Measurements from ENCODE around the gene IL21. TPM values are rescaled to one million over a fixed set of nuclear protein-coding genes. Genes with fewer than 3 reads are reported as not detected.

Gene IL21
- polyA plus RNA-seq, 1 of the 3 experiments (the other 2 are of a cell fraction), result not detected

GRCh38 chr4:122661176-122662160 lies 40.6 kb upstream of the IL21 start:
- no peak overlapping the region for H2AFZ ChIP-seq (ENCODE audit: low read depth)

GRCh38 chr4:122658818-122659295 lies 38.0 kb upstream of the IL21 start:
- no peaks in the 10 kb centered on the region for H3K27me3 ChIP-seq (ENCODE audit: insufficient read depth)
- H4K20me1 ChIP-seq (ENCODE audit: insufficient read depth), result no peaks in the 10 kb centered on the region
- no peak overlapping the region for H3K4me3 ChIP-seq (ENCODE audit: low read depth in 2 of 2, low read length in 1 of 2)
- no peak overlapping the region for H3K27ac ChIP-seq (ENCODE audit: low read depth in 2 of 2, low read length in 1 of 2)
- ChIA-PET POLR2A (no interaction called here), CTCF (interaction anchor here (0.6 to 1.9 kb wide), 2 partner anchors 58 to 1558 kb away, joined by 3 to 4 read pairs; no protein-coding TSS in a partner anchor)
- DNase-seq, result no peak
- no peak for TF ChIP-seq TAF1 (IDR thresholded peaks at IDR 0.05; ENCODE audit: borderline replicate concordance, low read depth, low read length)
- TF ChIP-seq MAX (IDR thresholded peaks at IDR 0.05; ENCODE audit: low read depth), result no peak
- TF ChIP-seq USF1 (IDR thresholded peaks at IDR 0.05; ENCODE audit: borderline replicate concordance, low read depth), result no peak
- no peak for TF ChIP-seq TEAD4 (IDR thresholded peaks at IDR 0.05; ENCODE audit: borderline replicate concordance, insufficient read depth)
- no peak for TF ChIP-seq EZH2phosphoT487 (IDR thresholded peaks at IDR 0.05; ENCODE audit: borderline replicate concordance, low read depth)
- no peak for TF ChIP-seq FOXJ3 (CRISPR knock-in tag; IDR thresholded peaks at IDR 0.05)
- TF ChIP-seq PBX3 (IDR thresholded peaks at IDR 0.05), result no peak
- TF ChIP-seq YY1 (IDR thresholded peaks at IDR 0.05; ENCODE audit: low read depth), result no peak
- TF ChIP-seq SIN3A (IDR thresholded peaks at IDR 0.05; ENCODE audit: borderline replicate concordance, low read depth, low read length), result no peak
- no peak for TF ChIP-seq GATA2 (CRISPR knock-in tag; IDR thresholded peaks at IDR 0.05)
- no peak for TF ChIP-seq IRF3 (IDR thresholded peaks at IDR 0.05; ENCODE audit: low read depth, low read length)
- no peak overlapping the region for H3K9ac ChIP-seq
- 10% methylated on average over 1 of the region's 1 CpG for WGBS (ENCODE audit: low lambda C conversion rate)
- H3K4me2 ChIP-seq, result no peak overlapping the region
- H3K9me3 ChIP-seq, result no peaks in the 10 kb centered on the region
- no peaks in the 10 kb centered on the region for H3K79me2 ChIP-seq (ENCODE audit: insufficient read depth)
- no peaks in the 10 kb centered on the region for H3K36me3 ChIP-seq (replicated peaks in 1 of 2; ENCODE audit: control insufficient read depth in 1 of 2, insufficient read depth in 2 of 2, low read length in 1 of 2)
- H3K9me2 ChIP-seq, result no peaks in the 10 kb centered on the region
- no peaks in the 10 kb centered on the region for H3F3A ChIP-seq (replicated peaks; ENCODE audit: insufficient read depth)
- H3K4me1 ChIP-seq (ENCODE audit: control insufficient read depth in 1 of 2, insufficient read depth in 2 of 2, low read depth in 1 of 2, low read length in 1 of 2), result no peaks in the 10 kb centered on the region
- no peak overlapping the region for H2AFZ ChIP-seq (ENCODE audit: low read depth)

More at GRCh38 chr4:122661176-122662160, 40.6 kb upstream of the IL21 start:
- Histone ChIP-seq H3K9ac (no peak overlapping the region), H3K9me3 (no peaks in the 10 kb centered on the region), H3K36me3 (replicated peaks in 1 of 2; ENCODE audit: control insufficient read depth in 1 of 2, insufficient read depth in 2 of 2, low read length in 1 of 2) (no peaks in the 10 kb centered on the region), H3K4me1 (ENCODE audit: control insufficient read depth in 1 of 2, insufficient read depth in 2 of 2, low read depth in 1 of 2, low read length in 1 of 2) (peaks cover 0 to 10% of the 10 kb centered on the region in 2 experiments; a peak in 2 of 4 replicates), H3K9me2 (no peaks in the 10 kb centered on the region), H3K27ac (ENCODE audit: low read depth in 2 of 2, low read length in 1 of 2) (no peak overlapping the region), H3F3A (replicated peaks; ENCODE audit: insufficient read depth) (peaks cover 10% of the 10 kb centered on the region), H3K4me2 (no peak overlapping the region), H3K4me3 (ENCODE audit: low read depth in 2 of 2, low read length in 1 of 2) (no peak overlapping the region), H4K20me1 (ENCODE audit: insufficient read depth) (no peaks in the 10 kb centered on the region), H3K79me2 (ENCODE audit: insufficient read depth) (no peaks in the 10 kb centered on the region), H3K27me3 (ENCODE audit: insufficient read depth) (no peaks in the 10 kb centered on the region)
- no peak for DNase-seq
- CTCF ChIA-PET, result interaction anchor here (0.8 kb wide), 1 partner anchor 84 kb away, joined by 3 read pairs; no protein-coding TSS in a partner anchor
- no peak for TF ChIP-seq PBX3 (IDR thresholded peaks at IDR 0.05)
- 0 out of 2 replicates have a peak, but pooled peaks have one; percentile 9 for TF ChIP-seq TCF12 (IDR thresholded peaks at IDR 0.05)
- 67% methylated on average over 4 of the region's 4 CpGs for WGBS (ENCODE audit: low lambda C conversion rate)
- POLR2A ChIA-PET, result no interaction called here
